B cell (primary cell): ENCODE results near the gene TOP1.
"Not testable (repeated sequence)": the region's sequence is repeated elsewhere in the genome, so short reads cannot be mapped to it uniquely, and the experiment has no call there.

Experiments
- EZH2 ChIP-seq: IDR thresholded peaks from 2 replicates; pipeline ENCODE4 v1.6.1; 2012; ENCODE audit warnings: borderline replicate concordance, low read depth, mild to moderate bottlenecking, moderate library complexity, low read length; ENCODE audit not compliant: insufficient read depth, poor library complexity, severe bottlenecking
- TF ChIP-seq, protein P1 (sequence below): fragments of 200-600 bp; IDR thresholded peaks from one replicate; pipeline ENCODE4 v1.8.0; 2022; ENCODE audit warnings: antibody characterized with exemption, mild to moderate bottlenecking

DNA sequence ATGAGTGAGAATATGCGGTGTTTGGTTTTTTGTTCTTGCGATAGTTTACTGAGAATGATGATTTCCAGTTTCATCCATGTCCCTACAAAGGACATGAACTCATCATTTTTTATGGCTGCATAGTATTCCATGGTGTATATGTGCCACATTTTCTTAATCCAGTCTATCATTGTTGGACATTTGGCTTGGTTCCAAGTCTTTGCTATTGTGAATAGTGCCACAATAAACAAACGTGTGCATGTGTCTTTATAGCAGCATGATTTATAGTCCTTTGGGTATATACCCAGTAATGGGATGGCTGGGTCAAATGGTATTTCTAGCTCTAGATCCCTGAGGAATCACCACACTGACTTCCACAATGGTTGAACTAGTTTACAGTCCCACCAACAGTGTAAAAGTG is 99.7 kb downstream of the TOP1 start:
- TF ChIP-seq, protein P1, sequence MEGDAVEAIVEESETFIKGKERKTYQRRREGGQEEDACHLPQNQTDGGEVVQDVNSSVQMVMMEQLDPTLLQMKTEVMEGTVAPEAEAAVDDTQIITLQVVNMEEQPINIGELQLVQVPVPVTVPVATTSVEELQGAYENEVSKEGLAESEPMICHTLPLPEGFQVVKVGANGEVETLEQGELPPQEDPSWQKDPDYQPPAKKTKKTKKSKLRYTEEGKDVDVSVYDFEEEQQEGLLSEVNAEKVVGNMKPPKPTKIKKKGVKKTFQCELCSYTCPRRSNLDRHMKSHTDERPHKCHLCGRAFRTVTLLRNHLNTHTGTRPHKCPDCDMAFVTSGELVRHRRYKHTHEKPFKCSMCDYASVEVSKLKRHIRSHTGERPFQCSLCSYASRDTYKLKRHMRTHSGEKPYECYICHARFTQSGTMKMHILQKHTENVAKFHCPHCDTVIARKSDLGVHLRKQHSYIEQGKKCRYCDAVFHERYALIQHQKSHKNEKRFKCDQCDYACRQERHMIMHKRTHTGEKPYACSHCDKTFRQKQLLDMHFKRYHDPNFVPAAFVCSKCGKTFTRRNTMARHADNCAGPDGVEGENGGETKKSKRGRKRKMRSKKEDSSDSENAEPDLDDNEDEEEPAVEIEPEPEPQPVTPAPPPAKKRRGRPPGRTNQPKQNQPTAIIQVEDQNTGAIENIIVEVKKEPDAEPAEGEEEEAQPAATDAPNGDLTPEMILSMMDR = not testable (repeated sequence)
- TF ChIP-seq EZH2 = not testable (repeated sequence)
